DMS 273 treated with DMSO at 0.1 percent for 48 hours (cell line): ENCODE measurements around the gene SPACA7.
A peak's percentile ranks its signal among the peaks of the same experiment; 100 is the strongest.

ENCODE experiments used
- DNase-seq: peaks from one replicate; lab custom pipeline; 2025; lab: John Stamatoyannopoulos, UW

SPACA7 gene

GRCh38 chr13:112376050-112376681, at the start of gene SPACA7:
TSS of gene SPACA7 (plus strand) at chr13:112376355. CDS start at chr13:112376386, 31 bp downstream.
- DNase-seq: no peak

GRCh38 chr13:112326821-112327370, 49.3 kb upstream of the SPACA7 start:
- DNase-seq: no peak

- no peak for DNase-seq
Observed at GRCh38 chr13:112328936-112329335, 47.2 kb upstream of the SPACA7 start.

GRCh38 chr13:112329376-112329775, 46.8 kb upstream of the SPACA7 start:
- no peak for DNase-seq

- DNase-seq: no peak
Observed at GRCh38 chr13:112330066-112330465, 46.1 kb upstream of the SPACA7 start.

GRCh38 chr13:112330479-112331381, 45.4 kb upstream of the SPACA7 start:
- DNase-seq: no peak

- DNase-seq: no peak
Observed at GRCh38 chr13:112331675-112332074, 44.5 kb upstream of the SPACA7 start.

- DNase-seq: no peak
Observed at GRCh38 chr13:112332727-112333126, 43.4 kb upstream of the SPACA7 start.

GRCh38 chr13:112333756-112334543, 42.2 kb upstream of the SPACA7 start:
- no peak for DNase-seq

- DNase-seq: no peak
Observed at GRCh38 chr13:112335135-112335534, 41.0 kb upstream of the SPACA7 start.

GRCh38 chr13:112341446-112341845, 34.7 kb upstream of the SPACA7 start:
- no peak for DNase-seq

- DNase-seq: no peak
Observed at GRCh38 chr13:112341976-112342735, 34.0 kb upstream of the SPACA7 start.

- DNase-seq: no peak
Observed at GRCh38 chr13:112342841-112343361, 33.3 kb upstream of the SPACA7 start.

GRCh38 chr13:112343591-112343990, 32.6 kb upstream of the SPACA7 start:
- DNase-seq: no peak

- DNase-seq: no peak
Observed at GRCh38 chr13:112345826-112346172, 30.4 kb upstream of the SPACA7 start.

GRCh38 chr13:112346173-112346898, 29.8 kb upstream of the SPACA7 start:
- DNase-seq: peak; percentile 6

- DNase-seq: no peak
Observed at GRCh38 chr13:112346899-112347229, 29.3 kb upstream of the SPACA7 start.

- DNase-seq: no peak
Observed at GRCh38 chr13:112347986-112348385, 28.2 kb upstream of the SPACA7 start.

GRCh38 chr13:112348642-112349345, 27.4 kb upstream of the SPACA7 start:
- no peak for DNase-seq

GRCh38 chr13:112349681-112350080, 26.5 kb upstream of the SPACA7 start:
- no peak for DNase-seq
